ENCODE measurements around the gene USP48.

DNA sequence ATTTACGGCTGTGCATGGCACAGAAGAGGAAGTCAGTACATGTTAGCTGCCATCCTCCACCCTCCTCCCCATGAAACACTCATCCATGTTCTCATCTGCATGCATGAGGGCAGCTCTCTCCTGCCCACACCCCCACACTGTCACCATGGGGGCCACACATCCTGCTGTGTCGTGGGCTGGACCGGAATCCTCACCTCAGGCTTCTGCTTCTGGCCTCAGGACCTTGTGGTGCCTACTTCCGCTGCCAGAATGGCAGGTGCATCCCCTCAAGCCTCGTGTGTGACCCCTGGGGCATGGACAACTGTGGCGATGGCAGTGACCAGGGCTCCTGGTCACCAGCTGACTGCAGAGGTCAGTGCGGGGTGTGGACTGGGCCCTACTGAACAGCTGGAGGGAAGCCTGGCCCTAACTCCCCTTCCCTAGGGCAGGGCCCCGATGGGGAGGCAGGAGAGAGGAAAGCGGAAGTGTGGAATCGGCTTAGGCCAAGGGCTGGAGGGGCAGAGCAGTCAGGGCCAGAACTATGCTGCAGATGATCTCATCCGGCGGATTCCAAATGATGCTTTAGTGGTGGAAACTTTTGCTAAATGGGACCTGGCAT, 32.9 kb upstream of the USP48 start:
- TF ChIP-seq, protein P1, sequence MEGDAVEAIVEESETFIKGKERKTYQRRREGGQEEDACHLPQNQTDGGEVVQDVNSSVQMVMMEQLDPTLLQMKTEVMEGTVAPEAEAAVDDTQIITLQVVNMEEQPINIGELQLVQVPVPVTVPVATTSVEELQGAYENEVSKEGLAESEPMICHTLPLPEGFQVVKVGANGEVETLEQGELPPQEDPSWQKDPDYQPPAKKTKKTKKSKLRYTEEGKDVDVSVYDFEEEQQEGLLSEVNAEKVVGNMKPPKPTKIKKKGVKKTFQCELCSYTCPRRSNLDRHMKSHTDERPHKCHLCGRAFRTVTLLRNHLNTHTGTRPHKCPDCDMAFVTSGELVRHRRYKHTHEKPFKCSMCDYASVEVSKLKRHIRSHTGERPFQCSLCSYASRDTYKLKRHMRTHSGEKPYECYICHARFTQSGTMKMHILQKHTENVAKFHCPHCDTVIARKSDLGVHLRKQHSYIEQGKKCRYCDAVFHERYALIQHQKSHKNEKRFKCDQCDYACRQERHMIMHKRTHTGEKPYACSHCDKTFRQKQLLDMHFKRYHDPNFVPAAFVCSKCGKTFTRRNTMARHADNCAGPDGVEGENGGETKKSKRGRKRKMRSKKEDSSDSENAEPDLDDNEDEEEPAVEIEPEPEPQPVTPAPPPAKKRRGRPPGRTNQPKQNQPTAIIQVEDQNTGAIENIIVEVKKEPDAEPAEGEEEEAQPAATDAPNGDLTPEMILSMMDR (IDR thresholded peaks at IDR 0.05) = no peak
- TF ChIP-seq POLR2AphosphoS5 (IDR thresholded peaks at IDR 0.05) (peak in 1 of 3 donors; percentile 36), POLR2A (IDR thresholded peaks at IDR 0.05) (no peak)

All from breast epithelium (tissue), 3 donors.